Cardiac muscle cell (in vitro differentiated cells and primary cell): ENCODE data around the gene ARHGEF11. TPM values are rescaled to one million over a fixed set of nuclear protein-coding genes. Genes with fewer than 3 reads are reported as not detected.

ENCODE experiments used
- DNase-seq, 2 donors: peaks; one replicate each; pipeline versions ENCODE4 v3.0.0 to v3.0.0-alpha.2; 2010 to 2017; ENCODE audit warnings: low read depth in 1 of 2, low spot score in 1 of 2
- H3K27ac ChIP-seq: fragments of 200-600 bp; sonication (generic); 2 replicates; pipeline ENCODE4 v1.5.1; 2016
- H3K27me3 ChIP-seq: fragments of 200-600 bp; sonication (generic); 2 replicates; pipeline ENCODE4 v1.6.0; 2016; ENCODE audit warnings: control low read depth
- H3K36me3 ChIP-seq: fragments of 200-600 bp; sonication (generic); 2 replicates; pipeline ENCODE4 v1.5.1; 2016; ENCODE audit warnings: control low read depth
- H3K4me1 ChIP-seq: fragments of 200-600 bp; sonication (generic); 2 replicates; pipeline ENCODE4 v1.8.1; 2017; ENCODE audit warnings: low read depth, mild to moderate bottlenecking, mixed run types
- H3K4me3 ChIP-seq: fragments of 200-600 bp; sonication (generic); 2 replicates; pipeline ENCODE4 v1.5.1; 2016; ENCODE audit warnings: mild to moderate bottlenecking
- H3K9me3 ChIP-seq: fragments of 200-600 bp; sonication (generic); 2 replicates; pipeline ENCODE4 v1.5.1; 2017; ENCODE audit warnings: low read depth, mild to moderate bottlenecking, control low read depth
- CTCF ChIP-seq: IDR thresholded peaks from 2 replicates; pipeline ENCODE4 v1.5.1; 2012; ENCODE audit warnings: low read depth, mild to moderate bottlenecking, low read length
- polyA plus RNA-seq: library from polyadenylated mRNA; unstranded; fragments of >200 nt; fragmentation: Nextera tagmentation; extraction: Ambion mirVana; gene quantifications from 2 replicates; pipeline ENCODE4 v1.2.1, GENCODE V29; 2016
- total RNA-seq: library from RNA; depleted of rRNA; stranded (reverse); fragments of >200 nt; gene quantifications from 2 replicates; pipeline ENCODE4 v1.2.3, GENCODE V29; 2016

Gene ARHGEF11
- total and polyA plus RNA-seq, 2 experiments from 2014 or later, result 25.8 to 40.1 TPM

- Histone ChIP-seq H3K27me3 (peaks cover 20% of the 10 kb centered on the region), H3K4me1 (no peaks in the 10 kb centered on the region), H3K27ac (no peak overlapping the region), H3K9me3 (no peaks in the 10 kb centered on the region), H3K36me3 (no peaks in the 10 kb centered on the region), H3K4me3 (no peak overlapping the region)
- peak in 1 of 2 donors; percentile 84 for DNase-seq
- TF ChIP-seq CTCF, result no peak
Measured at GRCh38 chr1:156896490-156897033, 149.0 kb downstream of the ARHGEF11 start.

GRCh38 chr1:156895927-156896326 lies 149.6 kb downstream of the ARHGEF11 start:
- no peaks in the 10 kb centered on the region for H3K36me3 ChIP-seq
- TF ChIP-seq CTCF, result no peak
- no peaks in the 10 kb centered on the region for H3K9me3 ChIP-seq
- no peak for DNase-seq
- H3K4me3 ChIP-seq, result no peak overlapping the region
- H3K27ac ChIP-seq, result no peak overlapping the region
- H3K27me3 ChIP-seq, result peaks cover 27% of the 10 kb centered on the region
- no peaks in the 10 kb centered on the region for H3K4me1 ChIP-seq

- Histone ChIP-seq H3K27me3 (peaks cover 30% of the 10 kb centered on the region), H3K9me3 (no peaks in the 10 kb centered on the region), H3K4me1 (no peaks in the 10 kb centered on the region), H3K27ac (no peak overlapping the region), H3K4me3 (no peak overlapping the region), H3K36me3 (no peaks in the 10 kb centered on the region)
- no peak for TF ChIP-seq CTCF
- DNase-seq, result peak in 1 of 2 donors; percentile 37
Measured at GRCh38 chr1:156895455-156895812, 150.1 kb downstream of the ARHGEF11 start.

- Histone ChIP-seq H3K4me3 (no peak overlapping the region), H3K4me1 (no peaks in the 10 kb centered on the region), H3K27ac (no peak overlapping the region), H3K9me3 (no peaks in the 10 kb centered on the region), H3K27me3 (peaks cover 33% of the 10 kb centered on the region), H3K36me3 (no peaks in the 10 kb centered on the region)
- TF ChIP-seq CTCF, result no peak
- DNase-seq, result peak in 1 of 2 donors; percentile 54
Measured at GRCh38 chr1:156894711-156895454, 150.7 kb downstream of the ARHGEF11 start.

GRCh38 chr1:156894001-156894400 lies 151.5 kb downstream of the ARHGEF11 start:
- H3K36me3 ChIP-seq, result no peaks in the 10 kb centered on the region
- no peak for TF ChIP-seq CTCF
- H3K4me3 ChIP-seq, result no peak overlapping the region
- H3K9me3 ChIP-seq, result no peaks in the 10 kb centered on the region
- H3K27me3 ChIP-seq, result peaks cover 33% of the 10 kb centered on the region
- H3K4me1 ChIP-seq, result no peaks in the 10 kb centered on the region
- no peak for DNase-seq
- H3K27ac ChIP-seq, result no peak overlapping the region
